KMS-11 (cell line): ENCODE data around the gene PAPSS1.
"Not testable (repeated sequence)": the region's sequence is repeated elsewhere in the genome, so short reads cannot be mapped to it uniquely, and the experiment has no call there.

Source experiments
- H2AFZ ChIP-seq: fragments of 200-600 bp; sonication (generic); 2 replicates; pipeline ENCODE4 v1.6.1; 2016; ENCODE audit warnings: antibody characterized with exemption, mixed run types, low read depth
- H3K27ac ChIP-seq: fragments of 200-600 bp; sonication (generic); 2 replicates; pipeline ENCODE4 v1.6.1; 2016; ENCODE audit warnings: mild to moderate bottlenecking, mixed run types
- H3K27me3 ChIP-seq: fragments of 200-600 bp; sonication (generic); 2 replicates; pipeline ENCODE4 v1.6.1; 2017; ENCODE audit warnings: mild to moderate bottlenecking, low read depth, mixed run types, moderate library complexity; ENCODE audit not compliant: insufficient read depth
- H3K36me3 ChIP-seq: fragments of 200-600 bp; sonication (generic); 2 replicates; pipeline ENCODE4 v1.6.1; 2017; ENCODE audit warnings: mild to moderate bottlenecking, mixed run types; ENCODE audit not compliant: insufficient read depth
- H3K4me1 ChIP-seq: fragments of 200-600 bp; sonication (generic); 2 replicates; pipeline ENCODE4 v1.6.1; 2016; ENCODE audit warnings: mild to moderate bottlenecking, low read depth, mixed run types; ENCODE audit not compliant: poor library complexity, severe bottlenecking
- H3K4me2 ChIP-seq: fragments of 200-600 bp; sonication (generic); 2 replicates; pipeline ENCODE4 v1.7.0; 2016; ENCODE audit warnings: mild to moderate bottlenecking, mixed run types
- H3K4me3 ChIP-seq: fragments of 200-600 bp; sonication (generic); IDR thresholded peaks from 2 replicates; pipeline ENCODE4 v1.6.1; 2017; ENCODE audit warnings: low read depth, low read length, mixed read lengths; ENCODE audit not compliant: insufficient read depth
- H3K79me2 ChIP-seq: fragments of 200-600 bp; sonication (generic); 2 replicates; pipeline ENCODE4 v1.6.1; 2016; ENCODE audit warnings: low read depth, mixed run types; ENCODE audit not compliant: insufficient read depth
- H3K9ac ChIP-seq: fragments of 200-600 bp; sonication (generic); 2 replicates; pipeline ENCODE4 v1.6.1; 2016; ENCODE audit warnings: mild to moderate bottlenecking, mixed run types
- H4K20me1 ChIP-seq: fragments of 200-600 bp; sonication (generic); 2 replicates; pipeline ENCODE4 v1.6.1; 2016; ENCODE audit warnings: mild to moderate bottlenecking, mixed run types; ENCODE audit not compliant: insufficient read depth
- CTCF ChIP-seq: fragments of 200-600 bp; sonication (generic); conservative IDR thresholded peaks from 2 replicates; pipeline ENCODE4 v1.6.1; 2017; ENCODE audit warnings: low read depth, mild to moderate bottlenecking, antibody characterized with exemption, low read length, moderate library complexity, mixed read lengths

PAPSS1 gene

DNA sequence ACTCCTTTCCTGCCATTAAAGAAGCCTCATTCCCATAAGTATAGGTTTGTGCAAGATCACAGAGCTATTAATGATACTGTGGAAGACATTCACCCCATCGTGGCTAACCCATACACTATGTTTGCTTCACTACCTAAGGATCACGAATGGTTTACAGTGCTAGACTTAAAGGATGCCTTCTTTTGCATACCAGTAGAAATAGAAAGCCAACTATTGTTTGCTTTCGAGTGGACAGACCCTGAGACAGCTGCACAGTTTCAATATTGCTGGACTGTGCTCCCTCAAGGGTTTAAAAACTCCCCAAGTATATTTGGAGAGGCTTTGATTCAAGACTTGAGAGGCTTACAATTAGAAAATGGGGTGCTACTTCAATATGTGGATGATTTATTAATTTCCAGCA is 16.0 kb upstream of the PAPSS1 start:
- Histone ChIP-seq H3K4me1 (peaks cover 49% of the 10 kb centered on the region), H3K4me3 (no peak overlapping the region), H3K27ac (no peak overlapping the region), H2AFZ (no peak overlapping the region), H3K27me3 (no peaks in the 10 kb centered on the region), H3K9ac (no peak overlapping the region), H3K4me2 (no peak overlapping the region), H3K36me3 (no peaks in the 10 kb centered on the region), H4K20me1 (no peaks in the 10 kb centered on the region), H3K79me2 (no peaks in the 10 kb centered on the region)
- TF ChIP-seq CTCF: no peak

- Histone ChIP-seq H3K36me3 (no peaks in the 10 kb centered on the region), H3K4me2 (no peak overlapping the region), H4K20me1 (no peaks in the 10 kb centered on the region), H3K79me2 (no peaks in the 10 kb centered on the region), H3K27me3 (no peaks in the 10 kb centered on the region), H3K4me1 (peaks cover 31% of the 10 kb centered on the region), H3K4me3 (no peak overlapping the region), H3K9ac (no peak overlapping the region), H2AFZ (no peak overlapping the region), H3K27ac (no peak overlapping the region)
- peak; percentile 54 for TF ChIP-seq CTCF
Observed at GRCh38 chr4:107734120-107734519, 14.1 kb upstream of the PAPSS1 start.

DNA sequence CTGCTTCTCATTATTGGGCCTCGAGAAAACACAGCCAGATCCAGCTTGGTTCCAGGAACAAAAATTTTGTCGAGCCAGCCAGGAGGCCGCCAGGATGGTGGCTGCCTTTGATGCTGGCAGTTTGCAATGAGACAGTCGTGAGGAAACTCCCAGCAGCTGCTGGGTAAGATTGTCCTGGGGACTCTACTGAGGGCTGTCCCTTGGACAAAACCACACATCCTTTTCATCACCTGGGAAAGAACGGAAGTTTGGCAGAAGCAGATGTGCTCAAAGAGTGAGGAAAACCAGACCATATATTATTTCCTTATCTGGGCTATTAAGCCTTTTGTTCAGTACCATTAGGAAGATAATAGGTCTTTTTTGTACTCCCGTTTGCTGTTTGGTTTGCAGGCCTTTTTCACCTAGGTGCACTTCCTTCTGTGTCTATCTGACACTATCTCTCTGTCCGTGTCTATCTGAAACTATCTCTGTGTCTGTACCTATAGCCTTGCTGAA is 13.4 kb upstream of the PAPSS1 start:
- no peak overlapping the region for H3K4me3 ChIP-seq
- H3K4me1 ChIP-seq: peaks cover 24% of the 10 kb centered on the region
- H2AFZ ChIP-seq: no peak overlapping the region
- no peak overlapping the region for H3K27ac ChIP-seq
- no peaks in the 10 kb centered on the region for H3K27me3 ChIP-seq
- no peak overlapping the region for H3K9ac ChIP-seq
- no peaks in the 10 kb centered on the region for H3K79me2 ChIP-seq
- no peak for TF ChIP-seq CTCF
- H4K20me1 ChIP-seq: no peaks in the 10 kb centered on the region
- H3K4me2 ChIP-seq: no peak overlapping the region
- no peaks in the 10 kb centered on the region for H3K36me3 ChIP-seq

- not testable (repeated sequence) for H3K4me3 ChIP-seq, H3K27ac ChIP-seq, H2AFZ ChIP-seq, H3K27me3 ChIP-seq, H3K36me3 ChIP-seq, H3K4me2 ChIP-seq, H3K79me2 ChIP-seq, H4K20me1 ChIP-seq, H3K9ac ChIP-seq, H3K4me1 ChIP-seq
Observed at GRCh38 chr4:107729050-107729449, 9.0 kb upstream of the PAPSS1 start.

DNA sequence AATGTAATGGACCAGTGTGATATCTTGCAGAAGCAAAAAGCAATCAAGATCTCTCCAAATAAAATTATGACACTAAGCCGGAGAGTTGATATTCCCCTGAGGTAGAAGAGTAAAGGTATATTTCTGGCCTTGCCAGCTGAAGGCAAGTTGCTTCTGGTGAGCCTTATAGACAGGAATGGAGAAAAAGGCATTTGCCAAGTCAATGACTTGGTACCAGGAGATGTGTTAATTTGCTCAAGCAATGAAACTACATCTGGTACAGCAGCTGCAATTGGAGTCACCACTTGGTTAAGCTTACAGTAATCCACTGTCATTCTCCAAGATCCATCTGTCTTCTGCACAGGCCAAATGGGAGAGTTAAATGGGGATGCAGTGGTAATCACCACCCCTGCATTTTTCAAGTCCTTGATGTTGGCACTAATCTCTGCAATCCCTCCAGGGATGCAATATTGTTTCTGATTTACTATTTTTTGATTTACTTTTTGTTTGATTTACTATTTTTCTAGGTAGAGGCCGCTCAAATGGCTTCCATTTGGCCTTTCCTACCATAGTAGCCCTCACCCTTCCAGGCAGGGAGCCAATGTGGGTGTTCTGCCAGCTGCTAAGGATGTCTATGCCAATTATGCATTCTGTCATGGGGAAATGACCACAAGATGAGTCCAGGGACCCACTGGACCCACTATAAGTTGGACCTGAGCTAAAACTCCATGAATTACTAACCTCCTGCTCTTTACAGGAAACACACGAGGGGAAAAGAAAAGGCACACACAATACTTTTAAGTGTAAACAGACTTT is 6.3 kb upstream of the PAPSS1 start:
- not testable (repeated sequence) for H3K79me2 ChIP-seq, H3K36me3 ChIP-seq, H3K4me2 ChIP-seq, H3K27me3 ChIP-seq, H4K20me1 ChIP-seq, H3K9ac ChIP-seq, H3K27ac ChIP-seq, H2AFZ ChIP-seq, H3K4me3 ChIP-seq
- H3K4me1 ChIP-seq: peaks cover 14% of the 10 kb centered on the region
